Fibroblast of upper back skin (primary cell): ENCODE results near the gene MAD1L1.
A peak's percentile ranks its signal among the peaks of the same experiment; 100 is the strongest.
"Not testable (repeated sequence)": the region's sequence is repeated elsewhere in the genome, so short reads cannot be mapped to it uniquely, and the experiment has no call there.

Experiments used
- DNase-seq: peaks from one replicate; pipeline ENCODE4 v3.0.0-alpha.2; 2013

Gene MAD1L1

DNA sequence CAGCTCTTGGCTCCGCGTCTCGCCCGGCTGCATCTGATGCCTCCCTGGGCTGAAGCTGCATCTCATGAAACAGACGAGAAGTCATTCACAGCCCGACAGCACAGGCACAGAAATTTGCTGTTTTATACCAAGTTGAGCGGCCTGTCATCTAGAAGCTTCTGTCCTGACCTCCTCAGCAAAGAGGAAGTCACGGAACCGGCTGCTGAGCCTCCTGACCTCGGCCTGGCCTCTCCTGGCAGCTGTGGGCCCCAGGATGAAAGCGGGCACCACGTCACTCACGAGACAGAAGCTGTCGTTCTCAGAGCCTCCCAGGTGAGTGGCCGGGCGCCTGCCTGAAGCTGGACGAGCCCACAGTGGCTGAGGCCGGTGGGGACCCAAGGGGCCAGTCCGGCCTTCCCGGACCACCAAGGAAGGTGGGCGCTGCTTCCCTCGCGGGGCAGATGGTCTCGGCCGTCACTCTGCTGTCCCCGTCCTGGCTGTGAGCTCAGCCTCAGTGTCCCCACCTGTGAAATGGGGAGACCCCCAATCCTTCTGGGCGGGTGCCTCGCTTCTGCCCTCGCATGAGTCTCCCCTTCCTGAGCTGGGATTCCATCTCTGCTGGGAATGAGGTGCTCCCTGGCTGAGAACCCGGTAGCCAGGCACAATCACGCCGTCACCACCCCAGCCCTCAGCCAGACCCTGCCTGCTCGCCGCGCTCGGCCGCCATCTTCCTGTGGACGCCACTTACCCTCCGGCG is 391.3 kb downstream of the MAD1L1 start:
- DNase-seq, result not testable (repeated sequence)

DNA sequence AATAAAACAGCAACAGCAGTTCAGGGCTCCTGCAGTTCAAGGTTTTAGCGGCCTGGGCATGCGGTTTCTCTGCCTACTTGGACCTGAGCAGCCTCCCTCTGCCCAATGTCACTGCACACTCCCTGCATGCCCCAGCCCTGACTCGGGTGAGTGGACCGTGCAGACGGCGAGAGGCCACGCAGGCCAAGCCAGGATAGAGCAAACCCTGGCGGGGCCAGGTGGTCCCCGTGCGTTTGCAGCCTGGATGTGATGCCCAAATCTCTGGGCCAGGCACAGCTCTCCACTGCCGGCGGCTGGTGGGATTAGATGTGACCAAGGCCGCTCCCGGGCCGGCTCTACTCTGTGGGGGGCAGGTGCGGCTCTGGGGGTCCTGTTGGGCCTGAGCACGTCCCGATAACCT is 392.0 kb downstream of the MAD1L1 start:
- not testable (repeated sequence) for DNase-seq

DNA sequence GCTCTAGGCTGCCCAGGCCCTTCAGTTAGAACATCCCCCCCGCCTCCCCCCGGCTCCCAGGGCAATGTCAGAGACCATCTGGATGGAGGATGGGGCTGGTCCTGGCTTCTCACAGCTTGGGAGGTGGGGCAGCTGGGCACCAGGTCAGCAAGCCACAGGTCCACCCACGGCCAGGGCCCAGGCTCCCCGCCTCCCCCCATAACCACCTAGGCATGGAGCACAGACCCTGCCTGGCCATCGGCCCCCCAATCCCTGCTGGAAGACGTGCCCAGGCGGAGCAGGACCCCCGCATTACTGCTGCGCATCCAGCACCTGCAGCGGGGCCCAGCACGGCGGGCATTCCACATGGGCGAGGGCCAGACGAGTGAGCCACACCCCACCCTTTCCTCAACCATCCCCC is 393.0 kb downstream of the MAD1L1 start:
- no peak for DNase-seq

DNA sequence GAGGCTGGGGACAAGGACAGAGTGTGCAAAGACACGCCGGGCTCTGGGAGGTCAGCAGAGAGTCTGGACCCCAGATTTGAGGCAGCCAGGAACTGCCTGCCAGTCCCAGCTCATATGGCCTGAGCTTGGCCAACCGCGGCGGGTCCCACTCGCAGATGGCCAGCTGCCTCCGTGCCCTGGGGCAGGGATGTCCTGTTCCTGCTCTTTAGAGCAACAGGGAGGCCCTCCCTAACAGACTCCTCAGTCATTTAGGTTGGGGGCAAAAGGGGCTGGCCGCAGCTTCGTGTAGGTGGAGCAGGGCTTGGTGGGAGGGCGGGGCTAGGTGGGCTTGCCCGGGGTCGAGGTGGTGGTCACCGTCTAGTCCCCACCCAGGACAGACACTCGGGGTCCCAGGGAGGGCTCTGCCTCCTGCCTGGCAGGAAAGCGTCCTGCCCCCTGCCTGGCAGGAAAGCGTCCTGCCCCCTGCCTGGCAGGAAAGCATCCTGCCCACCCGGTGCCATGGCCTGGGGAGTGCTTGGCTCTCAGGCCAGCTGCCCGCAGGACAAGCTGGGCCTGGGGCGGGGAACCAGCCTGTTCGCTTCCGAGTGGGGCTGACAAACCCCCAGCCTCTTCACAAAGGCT is 393.7 kb downstream of the MAD1L1 start:
- not testable (repeated sequence) for DNase-seq

DNA sequence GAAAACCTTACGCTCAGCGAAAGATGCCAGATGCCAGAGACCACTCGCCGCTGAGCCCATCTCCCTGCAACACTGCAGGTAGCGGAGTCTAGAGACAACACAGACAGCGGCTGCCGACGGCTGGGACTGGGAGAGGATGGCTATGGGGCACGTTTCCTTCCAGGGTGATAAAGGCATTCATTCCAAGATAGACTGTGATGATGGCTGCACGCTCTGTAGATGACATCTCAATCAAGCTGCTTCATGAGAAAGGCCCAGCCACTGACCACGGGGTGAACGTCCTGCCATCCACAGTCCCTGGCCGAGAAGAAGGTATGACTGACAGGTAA is 394.2 kb downstream of the MAD1L1 start:
- not testable (repeated sequence) for DNase-seq

DNA sequence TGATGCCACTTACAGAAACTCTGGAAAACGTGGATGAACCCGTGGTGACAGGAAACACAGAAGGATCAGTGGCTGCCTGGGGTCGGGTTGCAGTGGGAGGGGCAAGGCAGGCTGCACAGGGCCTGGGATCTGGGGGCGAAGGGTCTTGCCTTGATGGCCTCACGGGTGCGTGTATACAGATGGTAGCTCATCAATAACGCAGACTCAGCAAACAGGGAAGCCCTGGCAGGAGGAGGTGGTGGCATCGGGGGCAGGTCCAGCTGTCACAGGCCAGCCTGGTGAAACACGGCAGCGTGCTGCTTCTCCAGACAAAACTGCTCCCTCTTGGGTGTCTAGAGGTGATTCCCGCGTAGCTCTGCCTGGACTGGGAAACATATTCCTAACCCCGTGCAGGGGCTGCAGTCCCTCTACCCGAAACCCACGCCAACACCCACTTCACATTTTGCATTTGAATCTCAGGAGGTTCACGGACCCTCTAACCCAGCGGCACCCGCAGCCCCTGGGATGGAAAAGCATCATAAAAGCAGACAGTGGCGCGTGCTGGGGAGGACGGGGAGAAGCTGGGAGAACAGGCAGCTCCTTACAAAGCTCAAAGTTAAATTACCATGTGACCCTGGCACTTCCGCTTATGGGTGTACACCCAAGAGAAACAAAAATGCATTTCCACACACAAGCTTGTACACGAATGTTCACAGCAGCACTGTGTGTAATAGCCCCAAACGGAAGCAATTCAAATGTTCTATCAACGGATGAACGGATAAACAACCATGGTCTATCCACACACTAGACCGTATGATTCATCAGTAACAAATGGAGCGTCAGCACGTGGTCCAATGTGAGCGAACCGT is 394.8 kb downstream of the MAD1L1 start:
- DNase-seq, result peak; percentile 58

DNA sequence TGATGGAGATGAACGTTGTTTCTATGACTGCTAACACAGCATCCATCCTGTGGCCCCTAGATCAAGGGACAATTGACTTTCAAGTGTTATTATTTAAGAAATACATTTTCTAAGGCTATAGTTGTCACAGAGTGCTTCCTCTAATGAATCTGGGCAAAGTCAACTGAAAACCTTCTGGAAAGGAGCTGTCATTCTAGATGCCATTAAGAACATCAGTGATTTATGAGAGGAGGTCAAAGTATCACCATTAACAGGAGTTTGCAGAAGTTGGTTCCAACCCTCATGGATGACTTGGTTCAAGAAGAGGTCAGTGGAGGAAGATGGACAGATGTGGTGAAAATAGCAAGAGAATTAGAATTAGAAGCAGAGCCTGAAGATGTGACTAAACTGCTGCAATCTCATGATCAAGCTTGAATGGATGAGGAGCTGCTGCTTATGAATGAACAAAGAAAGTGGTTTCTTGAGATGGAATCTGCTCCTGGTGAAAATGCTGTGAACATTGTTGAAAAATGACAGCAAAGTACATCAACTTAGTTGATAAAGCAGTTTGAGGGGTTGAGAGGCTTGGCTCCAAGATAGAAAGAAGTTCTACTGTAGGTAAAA is 400.7 kb downstream of the MAD1L1 start:
- DNase-seq, result not testable (repeated sequence)

DNA sequence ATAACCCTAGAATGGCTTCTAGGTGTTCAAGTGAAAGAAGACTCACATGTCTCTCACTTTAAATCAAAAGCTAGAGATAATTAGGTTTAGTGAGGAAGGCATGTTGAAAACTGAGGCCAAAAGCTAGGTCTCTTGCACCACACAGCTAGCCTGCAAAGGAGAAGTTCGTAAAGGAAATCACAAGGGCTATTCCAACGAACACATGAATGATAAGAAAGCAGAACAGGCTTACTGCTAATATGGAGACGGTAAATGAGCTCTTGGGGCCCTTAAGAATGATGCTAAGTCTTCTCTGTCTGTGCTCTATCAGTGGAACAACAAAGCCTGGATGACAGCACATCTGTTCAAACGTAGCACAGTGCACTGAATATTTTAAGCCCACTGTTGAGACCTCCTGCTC is 401.3 kb downstream of the MAD1L1 start:
- not testable (repeated sequence) for DNase-seq

DNA sequence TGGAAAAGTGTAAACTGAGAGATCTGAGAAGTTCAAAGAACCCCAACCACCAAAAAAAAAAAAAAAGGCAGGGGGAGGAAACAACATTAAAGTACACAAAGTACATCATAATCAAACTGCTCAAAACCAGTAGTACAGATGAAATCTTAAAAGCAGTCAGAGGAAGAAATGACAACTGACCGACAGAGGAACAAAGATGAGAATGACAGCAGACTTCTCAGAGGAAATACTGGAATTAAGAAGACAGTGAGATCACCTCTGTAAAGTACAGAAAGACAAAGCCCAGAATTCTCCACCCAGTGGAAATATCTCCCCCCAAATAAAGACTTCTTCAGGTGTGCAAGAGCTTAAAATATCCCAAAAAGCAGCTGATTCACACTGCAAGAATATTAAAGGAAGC is 403.1 kb downstream of the MAD1L1 start:
- not testable (repeated sequence) for DNase-seq

DNA sequence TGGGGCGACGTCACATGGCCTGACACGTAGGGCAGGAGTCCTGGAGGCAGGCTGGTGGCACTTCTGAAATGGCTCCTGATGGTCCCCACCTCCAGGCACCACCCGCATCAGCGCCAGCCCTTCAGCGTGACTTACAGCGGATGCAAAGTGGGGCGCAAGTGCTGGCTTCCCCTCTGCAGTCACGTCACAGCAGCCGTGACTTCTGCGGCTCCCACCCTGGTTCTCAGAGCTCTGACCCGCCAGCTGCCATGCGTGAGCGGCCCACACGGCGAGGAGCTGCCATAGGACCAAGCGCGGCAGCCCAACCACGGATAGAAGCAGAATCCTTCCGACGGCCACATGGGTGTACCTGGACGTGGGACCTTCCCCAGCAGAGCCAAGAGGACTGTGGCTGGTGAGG is 403.6 kb downstream of the MAD1L1 start:
- no peak for DNase-seq

DNA sequence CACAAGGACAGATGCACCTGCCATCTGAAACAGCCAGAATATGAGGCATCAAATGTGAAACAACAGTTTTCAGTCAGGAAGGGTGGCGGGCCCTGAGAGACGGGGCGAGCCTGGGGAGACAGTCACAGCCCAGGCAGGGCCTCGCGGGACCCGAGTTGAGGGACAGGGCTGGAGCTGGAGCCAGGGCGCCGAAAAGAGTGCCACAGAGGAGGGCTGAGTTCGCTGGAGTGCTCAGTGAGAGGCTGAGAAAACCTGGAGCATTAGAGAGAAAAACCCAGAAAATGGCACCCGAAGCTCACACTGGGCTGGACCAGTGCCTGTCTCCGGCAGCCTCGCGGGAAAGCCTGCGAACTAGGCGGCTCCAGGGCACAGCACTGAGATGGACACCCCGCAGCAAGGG is 404.6 kb downstream of the MAD1L1 start:
- DNase-seq, result not testable (repeated sequence)

DNA sequence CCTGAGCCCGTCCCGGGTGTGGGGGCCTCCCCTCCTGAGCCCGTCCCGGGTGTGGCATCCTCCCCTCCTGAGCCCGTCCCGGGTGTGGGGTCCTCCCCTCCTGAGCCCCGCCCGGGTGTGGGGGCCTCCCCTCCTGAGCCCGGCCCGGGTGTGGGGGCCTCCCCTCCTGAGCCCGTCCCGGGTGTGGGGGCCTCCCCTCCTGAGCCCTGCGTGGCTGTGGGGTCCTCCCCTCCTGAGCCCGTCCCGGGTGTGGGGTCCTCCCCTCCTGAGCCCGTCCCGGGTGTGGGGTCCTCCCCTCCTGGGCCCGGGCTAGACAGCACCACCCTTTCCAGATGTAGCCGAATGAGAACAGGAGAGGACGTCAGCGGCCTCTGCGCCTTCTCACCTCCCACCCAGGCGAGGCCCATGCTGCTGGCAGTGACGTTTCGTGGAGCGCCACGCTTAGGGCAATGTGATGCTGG is 405.2 kb downstream of the MAD1L1 start:
- not testable (repeated sequence) for DNase-seq

DNA sequence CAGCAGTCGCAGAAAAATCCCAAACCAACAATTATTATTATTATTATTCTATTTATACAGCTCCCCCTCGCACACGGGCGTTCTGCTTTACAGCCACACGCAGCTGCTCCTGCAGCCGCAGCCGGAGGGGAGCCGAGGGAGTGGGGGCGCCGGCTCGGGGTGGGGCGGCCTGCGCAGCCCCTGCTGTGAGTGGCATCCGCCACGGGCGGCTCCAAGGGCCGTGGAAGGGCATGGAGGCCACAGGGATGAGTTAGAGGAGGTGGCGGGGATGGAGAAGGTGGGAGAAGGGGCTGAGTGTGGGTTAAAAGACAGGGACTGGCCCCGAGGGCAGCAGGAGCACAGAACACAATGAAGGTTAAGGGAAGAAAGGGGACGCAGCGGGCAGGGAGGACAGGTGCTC is 405.8 kb downstream of the MAD1L1 start:
- not testable (repeated sequence) for DNase-seq

DNA sequence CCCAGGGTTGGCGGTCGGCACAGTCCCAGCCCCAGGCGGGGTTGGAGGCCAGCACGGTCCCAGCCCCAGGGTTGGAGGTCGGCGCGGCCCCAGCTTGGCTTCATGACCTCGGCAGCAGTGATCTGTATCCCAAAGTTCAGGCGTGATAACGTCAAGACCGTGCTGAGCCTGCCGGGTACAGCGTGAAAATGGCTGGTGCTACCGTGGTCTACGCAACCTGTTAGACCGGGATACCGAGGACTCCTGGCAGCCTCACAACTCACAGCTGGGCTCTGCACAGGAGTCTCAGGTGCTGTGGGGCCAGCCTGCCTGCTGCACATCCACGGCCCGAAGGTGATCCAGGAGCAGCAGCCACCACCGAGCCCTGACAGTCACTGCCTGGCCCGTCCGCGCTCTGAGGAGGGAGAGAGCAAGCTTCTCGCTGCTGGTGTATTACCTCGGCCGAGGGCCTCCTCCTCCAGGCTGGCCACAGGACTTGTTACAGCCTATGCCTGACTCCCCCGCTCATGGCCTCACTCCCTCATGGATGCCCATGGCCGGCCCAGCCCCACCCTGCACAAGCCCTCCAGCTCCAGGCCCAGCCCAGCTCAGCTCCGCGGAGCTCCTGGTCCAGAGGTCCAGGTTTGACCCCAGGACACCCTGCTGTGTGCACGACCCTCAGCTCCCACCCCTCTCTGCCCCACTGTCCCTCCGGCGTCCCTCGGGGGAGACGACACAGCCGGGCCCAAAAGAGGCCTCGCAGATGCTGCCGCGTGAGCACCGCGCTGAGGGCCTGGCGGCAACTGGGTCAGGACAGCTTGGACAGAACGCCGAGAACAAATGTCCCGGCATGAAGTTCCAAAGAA is 406.6 kb downstream of the MAD1L1 start:
- no peak for DNase-seq

DNA sequence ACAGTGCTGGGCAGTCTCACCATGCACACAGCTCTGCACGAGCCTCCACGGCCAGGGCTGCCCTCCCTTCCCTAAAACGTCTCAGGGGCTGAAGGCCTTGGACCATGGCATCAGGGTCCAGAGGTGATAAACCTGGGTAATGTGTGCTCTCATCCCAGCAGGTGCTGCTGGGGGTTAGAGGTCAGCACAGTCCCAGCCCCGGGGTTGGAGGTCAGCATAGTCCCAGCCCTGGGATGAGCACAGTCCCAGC is 407.2 kb downstream of the MAD1L1 start:
- not testable (repeated sequence) for DNase-seq

DNA sequence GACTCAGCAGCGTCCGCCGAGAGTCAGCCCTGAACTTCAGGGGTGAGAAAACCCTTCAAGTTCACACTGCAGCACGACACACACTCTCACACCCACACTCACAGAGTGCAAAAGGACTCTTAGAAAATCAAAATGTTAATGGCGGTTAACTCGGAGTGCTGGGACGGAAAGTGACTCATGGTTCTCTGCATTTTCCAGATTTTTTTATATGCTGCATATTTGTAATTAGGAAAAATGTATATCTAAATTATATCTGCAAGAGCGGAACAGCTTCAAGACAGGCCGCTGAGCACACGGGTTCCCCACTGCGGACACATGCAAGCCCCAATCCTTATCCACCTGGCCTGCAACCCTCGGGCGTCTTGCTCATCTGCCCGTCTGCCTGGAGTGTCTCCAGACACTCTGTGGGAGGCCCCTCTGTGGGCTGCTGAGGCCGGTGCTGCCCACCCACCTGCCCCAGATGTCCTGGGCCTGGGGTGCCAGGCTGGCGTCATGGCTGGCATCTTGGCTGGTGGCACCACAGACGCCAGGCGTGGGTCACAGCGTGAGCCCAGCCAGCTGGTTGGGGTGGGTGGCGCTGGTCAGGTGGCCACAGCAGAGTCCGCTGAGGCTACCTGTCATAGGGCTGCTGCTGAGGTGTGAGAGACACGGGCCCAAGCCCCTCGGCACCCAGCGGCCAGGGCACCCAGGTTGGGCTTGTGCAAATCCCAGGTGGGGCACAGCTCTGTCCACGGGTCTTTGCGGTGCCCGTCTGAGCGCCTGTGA is 407.7 kb downstream of the MAD1L1 start:
- DNase-seq, result peak; percentile 31

DNA sequence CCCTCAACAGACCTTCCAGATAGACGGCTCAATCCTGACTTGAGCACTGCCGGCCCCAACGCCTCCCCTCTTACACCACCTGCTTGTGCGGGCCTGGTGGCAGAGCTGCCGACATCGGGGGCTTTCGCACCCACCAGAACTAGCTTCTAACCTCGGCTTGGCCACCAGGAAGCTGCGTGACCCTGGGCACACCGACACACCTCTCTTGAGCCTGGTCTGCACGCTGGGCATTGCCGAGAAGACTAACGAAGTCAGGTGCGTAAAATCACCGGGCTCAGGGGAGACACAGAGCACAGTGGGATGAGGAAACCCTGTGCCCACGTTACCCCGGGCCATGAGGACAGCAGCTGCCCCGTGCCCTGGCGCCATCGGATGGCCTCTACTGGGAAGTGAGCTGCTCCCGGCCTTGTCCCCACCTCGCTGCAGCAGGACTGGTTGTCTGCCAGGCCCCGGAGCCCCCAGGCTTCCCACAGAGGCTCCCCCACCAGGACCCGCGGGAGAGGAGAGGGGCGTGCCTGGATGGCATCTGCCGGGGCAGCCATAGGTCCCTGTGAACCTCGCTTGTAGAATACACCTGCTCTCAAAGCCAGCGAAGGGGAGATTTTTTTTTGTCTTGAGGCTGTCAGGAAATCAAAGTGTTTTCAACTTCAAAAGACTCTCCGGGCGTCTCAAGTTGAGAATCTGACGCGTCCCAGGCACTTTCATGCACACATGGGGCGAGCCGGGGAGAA is 408.4 kb downstream of the MAD1L1 start:
- not testable (repeated sequence) for DNase-seq

DNA sequence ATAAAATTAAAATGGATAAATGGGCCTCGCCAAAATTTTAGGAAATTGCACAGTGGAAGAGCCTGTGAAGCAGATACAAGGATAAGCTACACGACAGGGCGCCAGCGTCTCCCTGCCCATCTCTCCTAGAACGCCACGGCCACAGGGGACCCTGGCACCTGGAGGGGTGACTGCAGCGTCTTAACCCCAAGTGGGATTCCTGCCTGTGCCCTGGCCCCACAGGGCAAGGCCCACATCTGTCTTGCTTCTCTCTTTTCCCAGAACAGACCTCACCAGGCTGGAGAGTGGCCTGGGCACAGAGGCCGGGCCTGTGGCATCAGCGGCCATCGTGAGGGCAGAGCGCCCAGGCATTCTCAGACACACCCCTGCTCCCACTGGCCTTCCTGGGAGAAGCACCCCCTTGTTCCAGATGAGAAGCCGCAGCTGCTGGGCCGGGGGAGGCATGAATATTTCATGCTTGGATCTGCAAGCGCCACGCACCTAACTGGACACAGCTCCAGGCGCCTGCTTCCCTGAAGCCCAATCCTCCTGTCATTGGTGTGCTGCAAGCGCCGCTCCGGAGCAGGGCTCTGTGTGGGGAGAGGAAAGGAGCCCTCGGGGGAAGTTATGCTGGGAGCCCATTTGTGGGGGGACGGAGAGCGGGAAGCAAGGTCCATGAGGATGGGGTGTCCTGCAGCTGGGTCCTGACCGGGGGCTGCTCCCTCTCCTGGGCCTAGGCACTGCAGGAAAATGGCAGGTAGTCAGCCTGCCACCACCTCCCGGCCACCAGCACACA is 409.2 kb downstream of the MAD1L1 start:
- DNase-seq, result no peak

DNA sequence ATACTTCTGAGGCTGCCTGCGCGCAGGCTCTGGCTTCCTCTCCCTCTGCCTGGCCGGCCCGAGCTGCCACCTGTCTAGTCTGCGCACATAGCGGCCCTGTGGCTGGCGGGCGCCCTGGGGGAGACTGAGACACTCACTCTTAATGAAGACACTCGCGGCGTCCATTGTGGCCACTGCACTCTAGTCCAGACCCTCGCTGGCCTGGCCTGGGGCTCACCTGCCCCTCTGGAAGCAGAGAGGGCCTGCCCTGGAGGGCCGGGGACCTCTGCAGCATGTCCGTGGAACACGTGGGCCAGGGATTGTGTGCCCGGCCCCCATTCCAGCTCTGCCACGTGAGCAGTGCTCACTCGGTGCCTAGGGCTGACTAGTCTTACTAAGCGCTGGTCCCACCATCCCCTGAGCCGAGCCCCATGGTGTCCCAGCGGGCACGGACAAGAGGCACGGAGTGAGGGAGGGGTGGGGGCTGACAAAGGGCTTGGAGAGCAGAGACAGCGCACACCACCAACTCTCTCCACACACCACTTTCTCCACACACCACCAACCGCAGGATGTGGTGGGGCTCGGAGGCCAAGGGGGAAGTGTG is 413.4 kb downstream of the MAD1L1 start:
- DNase-seq, result no peak
